Measurements from ENCODE around the gene CD200.
A peak's percentile ranks its signal among the peaks of the same experiment; 100 is the strongest.

CD200 gene

GRCh38 chr3:112341386-112341785, 8.4 kb downstream of the CD200 start:
- Mint-ChIP-seq H3K9me3 (peaks cover 7% of the 10 kb centered on the region), H3K27ac (no peak overlapping the region), H3K27me3 (ENCODE audit: low read depth) (no peaks in the 10 kb centered on the region), H3K36me3 (ENCODE audit: low read depth) (peaks cover 38% of the 10 kb centered on the region), H3K4me3 (no peak overlapping the region), H3K4me1 (ENCODE audit: low read depth) (peaks cover 35% of the 10 kb centered on the region)

DNA sequence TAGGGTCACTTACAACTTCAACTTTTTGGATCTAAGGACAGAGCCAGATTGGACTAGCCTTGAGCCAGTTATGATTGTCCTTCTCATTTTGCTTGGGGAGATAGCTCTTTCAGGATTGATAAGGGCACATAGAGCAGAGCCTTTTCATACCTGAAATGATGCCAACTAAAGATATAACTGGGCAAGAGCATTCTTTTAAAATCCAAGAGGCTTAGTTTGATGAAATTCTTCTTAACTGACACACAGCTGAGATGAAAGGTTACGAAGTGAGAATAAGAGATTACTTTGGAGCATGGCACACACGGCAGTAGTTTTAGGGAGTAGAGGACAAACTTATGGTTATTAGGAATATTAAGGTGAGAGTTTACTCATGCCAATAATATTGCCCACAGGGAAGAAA, 12.7 kb downstream of the CD200 start:
- Mint-ChIP-seq H3K4me3 (no peak overlapping the region), H3K27ac (no peak overlapping the region), H3K36me3 (ENCODE audit: low read depth) (peaks cover 57% of the 10 kb centered on the region), H3K9me3 (peaks cover 7% of the 10 kb centered on the region), H3K4me1 (ENCODE audit: low read depth) (peaks cover 33% of the 10 kb centered on the region), H3K27me3 (ENCODE audit: low read depth) (no peaks in the 10 kb centered on the region)

- H3K4me3 Mint-ChIP-seq: no peak overlapping the region
Measured at GRCh38 chr3:112346491-112347122, 13.7 kb downstream of the CD200 start.

DNA sequence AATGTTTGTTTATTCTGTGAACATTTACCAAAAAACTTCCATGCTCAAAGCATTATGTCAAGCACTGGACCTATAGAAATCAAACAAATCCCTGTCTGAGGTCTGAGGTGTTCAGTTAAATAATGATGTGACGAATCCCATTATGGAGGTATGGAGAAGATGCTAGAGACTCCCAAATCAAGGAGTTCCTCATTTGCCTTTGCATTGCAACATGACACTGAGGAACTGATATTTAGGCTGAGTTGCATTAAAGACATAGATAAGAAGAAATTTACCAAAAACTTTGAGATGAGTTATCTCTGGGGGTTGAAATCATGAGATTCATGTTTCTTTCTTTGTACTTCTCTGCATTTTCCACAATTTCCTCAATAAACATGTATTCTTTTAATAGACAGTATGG, 16.0 kb downstream of the CD200 start:
- Mint-ChIP-seq H3K4me1 (ENCODE audit: low read depth) (peaks cover 29% of the 10 kb centered on the region), H3K27ac (no peak overlapping the region)

More at GRCh38 chr3:112346491-112347122, 13.7 kb downstream of the CD200 start:
- Mint-ChIP-seq H3K9me3 (peaks cover 7% of the 10 kb centered on the region), H3K27me3 (ENCODE audit: low read depth) (no peaks in the 10 kb centered on the region), H3K27ac (no peak overlapping the region), H3K36me3 (ENCODE audit: low read depth) (peaks cover 55% of the 10 kb centered on the region), H3K4me1 (ENCODE audit: low read depth) (peaks cover 29% of the 10 kb centered on the region)

DNA sequence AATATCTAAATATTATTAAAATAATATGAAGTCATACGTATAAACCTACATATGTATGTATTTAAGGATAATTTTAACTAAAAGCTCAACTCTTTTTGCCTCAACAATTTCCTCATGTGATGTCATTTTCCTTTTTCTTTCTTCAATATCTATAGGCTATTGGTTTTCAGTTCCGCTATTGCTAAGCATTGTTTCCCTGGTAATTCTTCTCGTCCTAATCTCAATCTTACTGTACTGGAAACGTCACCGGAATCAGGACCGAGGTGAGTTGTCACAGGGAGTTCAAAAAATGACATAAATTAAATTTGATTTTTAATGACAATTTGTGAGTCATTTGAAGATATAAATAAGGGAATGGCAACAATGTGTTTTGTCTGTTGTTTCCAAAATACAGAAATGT, 16.6 kb downstream of the CD200 start:
- peaks cover 28% of the 10 kb centered on the region for H3K4me1 Mint-ChIP-seq (ENCODE audit: low read depth)
- no peak overlapping the region for H3K27ac Mint-ChIP-seq
- H3K36me3 Mint-ChIP-seq (ENCODE audit: low read depth): peaks cover 68% of the 10 kb centered on the region
- no peak overlapping the region for H3K4me3 Mint-ChIP-seq
- no peaks in the 10 kb centered on the region for H3K9me3 Mint-ChIP-seq
- no peaks in the 10 kb centered on the region for H3K27me3 Mint-ChIP-seq (ENCODE audit: low read depth)

More for the DNA sequence above, 16.0 kb downstream of the CD200 start:
- Mint-ChIP-seq H3K36me3 (ENCODE audit: low read depth) (peaks cover 65% of the 10 kb centered on the region), H3K27me3 (ENCODE audit: low read depth) (no peaks in the 10 kb centered on the region), H3K4me3 (no peak overlapping the region), H3K9me3 (peaks cover under 1% of the 10 kb centered on the region)

DNA sequence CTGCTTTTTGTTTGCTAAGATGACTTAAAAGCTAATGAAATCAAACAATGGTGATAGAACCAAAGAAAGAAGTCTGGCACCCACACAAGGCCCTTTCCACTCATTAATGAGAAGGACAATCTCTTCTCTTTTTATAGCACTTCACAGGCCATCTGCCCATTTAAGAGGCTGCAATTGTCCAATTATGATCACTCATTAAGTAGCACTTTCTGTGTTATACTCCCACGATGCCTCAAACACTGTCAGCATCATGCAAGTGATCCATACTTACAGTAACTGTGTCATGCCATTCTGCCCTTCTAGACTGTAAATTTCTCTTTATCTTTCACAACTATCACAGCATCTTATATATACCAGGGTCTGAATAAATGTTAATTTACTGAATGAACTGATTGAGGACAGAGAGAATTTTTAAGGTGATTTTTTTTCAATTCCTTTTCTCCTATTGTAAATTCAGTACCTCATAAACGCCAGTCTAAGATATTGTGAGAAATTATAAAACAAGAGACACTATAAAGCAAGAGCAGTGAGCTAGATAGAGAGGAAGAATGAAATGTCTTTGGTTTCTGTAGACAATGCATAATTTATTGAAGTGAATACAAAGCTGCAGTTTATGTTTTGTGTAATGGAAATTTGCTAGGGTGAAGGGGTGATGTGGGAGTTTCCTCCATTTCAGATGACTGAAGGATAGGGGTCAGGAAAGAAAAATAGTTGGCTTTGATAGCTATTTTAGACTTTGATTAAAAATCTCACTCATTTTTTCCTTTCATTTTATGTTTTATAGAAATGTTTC, 17.3 kb downstream of the CD200 start:
- Mint-ChIP-seq H3K4me1 (ENCODE audit: low read depth) (peaks cover 28% of the 10 kb centered on the region), H3K4me3 (no peak overlapping the region), H3K27me3 (ENCODE audit: low read depth) (no peaks in the 10 kb centered on the region), H3K9me3 (no peaks in the 10 kb centered on the region), H3K36me3 (ENCODE audit: low read depth) (peaks cover 65% of the 10 kb centered on the region), H3K27ac (no peak overlapping the region)

DNA sequence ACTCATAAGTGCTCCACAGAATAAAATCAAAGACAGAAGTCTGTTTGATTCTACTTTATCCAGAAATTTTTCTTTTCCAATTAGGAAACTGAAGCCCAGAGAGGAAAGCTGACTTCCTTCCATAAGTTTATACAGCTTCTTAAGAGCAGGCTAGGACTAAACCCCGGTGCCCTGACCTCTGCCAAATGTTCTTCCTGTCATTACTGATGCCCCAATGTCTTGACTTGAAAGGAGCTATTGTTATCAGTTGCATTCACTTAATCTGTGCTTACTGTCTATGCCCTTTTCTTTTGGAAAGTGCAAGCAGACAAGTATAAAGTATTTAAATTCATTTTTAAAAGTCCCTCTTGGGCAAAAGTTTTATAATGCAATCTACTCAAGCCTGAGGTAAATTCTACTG, 18.1 kb downstream of the CD200 start:
- Mint-ChIP-seq H3K27me3 (ENCODE audit: low read depth) (no peaks in the 10 kb centered on the region), H3K4me1 (ENCODE audit: low read depth) (peaks cover 28% of the 10 kb centered on the region), H3K36me3 (ENCODE audit: low read depth) (peaks cover 58% of the 10 kb centered on the region), H3K27ac (no peak overlapping the region), H3K9me3 (no peaks in the 10 kb centered on the region), H3K4me3 (no peak overlapping the region)

GRCh38 chr3:112351823-112352222, 18.9 kb downstream of the CD200 start:
- Mint-ChIP-seq H3K9me3 (no peaks in the 10 kb centered on the region), H3K27me3 (ENCODE audit: low read depth) (no peaks in the 10 kb centered on the region), H3K4me1 (ENCODE audit: low read depth) (peaks cover 24% of the 10 kb centered on the region), H3K27ac (no peak overlapping the region), H3K36me3 (ENCODE audit: low read depth) (peaks cover 52% of the 10 kb centered on the region), H3K4me3 (no peak overlapping the region)

- H3K27me3 Mint-ChIP-seq (ENCODE audit: low read depth): no peaks in the 10 kb centered on the region
- no peak overlapping the region for H3K27ac Mint-ChIP-seq
- H3K4me3 Mint-ChIP-seq: no peak overlapping the region
- H3K9me3 Mint-ChIP-seq: no peaks in the 10 kb centered on the region
- H3K4me1 Mint-ChIP-seq (ENCODE audit: low read depth): peaks cover 22% of the 10 kb centered on the region
- peaks cover 43% of the 10 kb centered on the region for H3K36me3 Mint-ChIP-seq (ENCODE audit: low read depth)
Measured at GRCh38 chr3:112352720-112353119, 19.8 kb downstream of the CD200 start.

DNA sequence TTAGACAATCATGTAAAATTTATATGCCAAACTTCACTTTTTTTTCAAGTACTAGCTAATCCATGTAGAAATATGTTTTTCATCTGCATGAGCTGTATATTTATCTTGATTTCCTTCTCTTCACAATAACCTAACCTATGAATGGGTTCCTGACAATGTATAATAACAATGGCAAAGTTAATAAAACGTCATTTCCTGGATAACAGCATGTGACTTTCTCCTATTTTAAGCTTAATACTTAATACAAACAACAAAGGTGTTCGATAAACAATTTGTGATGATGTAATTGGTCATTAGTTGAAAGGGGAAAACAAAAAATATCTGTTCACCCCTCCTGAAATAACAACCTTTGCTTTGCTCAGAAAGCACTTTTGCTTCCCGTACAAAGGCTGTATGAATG, 20.4 kb downstream of the CD200 start:
- Mint-ChIP-seq H3K27ac (no peak overlapping the region), H3K4me3 (no peak overlapping the region), H3K27me3 (ENCODE audit: low read depth) (no peaks in the 10 kb centered on the region), H3K9me3 (no peaks in the 10 kb centered on the region), H3K4me1 (ENCODE audit: low read depth) (peaks cover 24% of the 10 kb centered on the region), H3K36me3 (ENCODE audit: low read depth) (peaks cover 38% of the 10 kb centered on the region)

- Mint-ChIP-seq H3K27ac (no peak overlapping the region), H3K36me3 (ENCODE audit: low read depth) (peaks cover 34% of the 10 kb centered on the region), H3K27me3 (ENCODE audit: low read depth) (no peaks in the 10 kb centered on the region), H3K4me3 (no peak overlapping the region), H3K9me3 (no peaks in the 10 kb centered on the region), H3K4me1 (ENCODE audit: low read depth) (peaks cover 31% of the 10 kb centered on the region)
Measured at GRCh38 chr3:112354642-112355306, 21.8 kb downstream of the CD200 start.

DNA sequence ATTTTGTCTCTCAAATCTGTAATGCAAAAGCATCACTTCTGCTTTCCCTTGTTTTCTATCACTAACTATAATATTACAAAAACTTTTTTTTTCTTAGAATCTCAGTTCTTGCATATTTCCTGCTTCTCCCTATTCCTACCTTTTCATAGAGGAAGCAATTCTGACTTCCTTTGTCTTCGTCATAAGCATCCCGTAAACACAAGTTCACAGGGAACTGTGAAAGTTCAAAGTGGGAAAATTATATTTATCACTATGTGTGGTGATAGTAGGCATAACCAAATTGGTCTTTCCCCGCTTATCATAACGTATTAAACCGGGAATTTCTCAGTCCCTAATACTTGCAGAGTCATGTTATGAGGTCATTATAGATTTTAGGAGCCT, 22.3 kb downstream of the CD200 start:
- no peaks in the 10 kb centered on the region for H3K9me3 Mint-ChIP-seq
- peaks cover 29% of the 10 kb centered on the region for H3K36me3 Mint-ChIP-seq (ENCODE audit: low read depth)
- no peaks in the 10 kb centered on the region for H3K27me3 Mint-ChIP-seq (ENCODE audit: low read depth)
- H3K4me1 Mint-ChIP-seq (ENCODE audit: low read depth): peaks cover 28% of the 10 kb centered on the region
- H3K27ac Mint-ChIP-seq: no peak overlapping the region
- H3K4me3 Mint-ChIP-seq: no peak overlapping the region

GRCh38 chr3:112357930-112358780, 25.2 kb downstream of the CD200 start:
- no peaks in the 10 kb centered on the region for H3K9me3 Mint-ChIP-seq
- H3K27me3 Mint-ChIP-seq (ENCODE audit: low read depth): no peaks in the 10 kb centered on the region
- peak overlapping the region; percentile 88 for H3K27ac Mint-ChIP-seq
- H3K4me1 Mint-ChIP-seq (ENCODE audit: low read depth): peaks cover 24% of the 10 kb centered on the region
- H3K4me3 Mint-ChIP-seq: peak overlapping the region; percentile 76
- H3K36me3 Mint-ChIP-seq (ENCODE audit: low read depth): peaks cover 16% of the 10 kb centered on the region

DNA sequence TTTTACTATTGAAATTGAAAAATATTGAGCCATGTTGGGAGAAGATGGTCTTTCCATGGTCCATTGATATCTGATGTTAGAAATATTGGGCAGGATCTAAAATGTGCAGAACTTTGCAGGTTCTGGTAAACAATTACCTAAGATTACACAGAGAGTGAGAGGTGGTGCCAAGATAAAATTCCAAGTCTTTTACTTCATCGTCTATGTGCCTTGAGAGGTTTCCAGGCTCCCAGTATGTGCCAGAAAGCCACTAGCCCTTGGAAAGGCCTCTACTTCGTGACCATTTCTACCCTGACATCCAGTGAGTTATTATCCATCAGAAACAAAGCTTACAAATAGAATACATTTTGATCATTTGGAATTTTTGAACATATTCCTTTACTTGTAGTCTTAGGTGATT, 27.6 kb downstream of the CD200 start:
- Mint-ChIP-seq H3K36me3 (ENCODE audit: low read depth) (peaks cover 12% of the 10 kb centered on the region), H3K27ac (no peak overlapping the region), H3K9me3 (no peaks in the 10 kb centered on the region), H3K4me1 (ENCODE audit: low read depth) (peaks cover 40% of the 10 kb centered on the region), H3K4me3 (no peak overlapping the region), H3K27me3 (ENCODE audit: low read depth) (no peaks in the 10 kb centered on the region)

All from T-helper 1 cell treated with Interleukin-12 subunit alpha and Interleukin-12 subunit beta and Interleukin-4 antibody, amounts not matched to agents 30 μg/mL and 1 μg/mL, for 36 hours (primary cell).